Measurements from ENCODE around the gene ARHGAP22. TPM values are rescaled to one million over a fixed set of nuclear protein-coding genes. Genes with fewer than 3 reads are reported as not detected.

Gene ARHGAP22
- total and polyA plus RNA-seq, 11 donors, result 1.1 to 9.5 (median 2.8) TPM

- TF ChIP-seq POLR2A (IDR thresholded peaks at IDR 0.05), result no peak
- no peak for TF ChIP-seq CTCF (IDR thresholded peaks at IDR 0.05)
- intact Hi-C loops (cut with DNase I), result no loop called here
- H3K36me3 ChIP-seq, result no peaks in the 10 kb centered on the region
- H3K27ac ChIP-seq, result no peak overlapping the region
- no peak overlapping the region for H3K4me3 ChIP-seq
- ATAC-seq (no peak), DNase-seq (no peak)
- WGBS, 4 donors, result 77 to 81% (median 79%) methylated on average over 4 of the region's 4 CpGs
- H3K4me1 ChIP-seq, result no peaks in the 10 kb centered on the region
- no peaks in the 10 kb centered on the region for H3K9me3 ChIP-seq
- no peaks in the 10 kb centered on the region for H3K27me3 ChIP-seq
Observed at GRCh38 chr10:48568131-48568530, 36.7 kb downstream of the ARHGAP22 start.

- Histone ChIP-seq H3K27me3 (no peaks in the 10 kb centered on the region), H3K27ac (no peak overlapping the region), H3K9me3 (no peaks in the 10 kb centered on the region), H3K36me3 (no peaks in the 10 kb centered on the region), H3K4me3 (no peak overlapping the region), H3K4me1 (no peaks in the 10 kb centered on the region)
- no peak for DNase-seq
- ATAC-seq, result no peak
- TF ChIP-seq POLR2A (IDR thresholded peaks at IDR 0.05), result no peak
- TF ChIP-seq CTCF (IDR thresholded peaks at IDR 0.05), result no peak
- WGBS, 4 donors, result 86 to 100% (median 89%) methylated on average over 1 to 3 of the region's 3 CpGs
- intact Hi-C loops (cut with DNase I), result no loop called here
Observed at GRCh38 chr10:48567346-48567745, 37.5 kb downstream of the ARHGAP22 start.

GRCh38 chr10:48564466-48565160, 40.3 kb downstream of the ARHGAP22 start:
- H3K27ac ChIP-seq, result no peak overlapping the region
- H3K4me1 ChIP-seq, result no peaks in the 10 kb centered on the region
- intact Hi-C loops (cut with DNase I), result no loop called here
- no peak for TF ChIP-seq POLR2A (IDR thresholded peaks at IDR 0.05)
- TF ChIP-seq CTCF (IDR thresholded peaks at IDR 0.05), result no peak
- WGBS, 4 donors, result 62 to 65% (median 64%) methylated on average over 9 of the region's 9 CpGs
- no peaks in the 10 kb centered on the region for H3K9me3 ChIP-seq
- no peak for ATAC-seq
- H3K27me3 ChIP-seq, result no peaks in the 10 kb centered on the region
- no peaks in the 10 kb centered on the region for H3K36me3 ChIP-seq
- DNase-seq, result no peak
- no peak overlapping the region for H3K4me3 ChIP-seq

- H3K9me3 ChIP-seq, result no peaks in the 10 kb centered on the region
- TF ChIP-seq POLR2A (IDR thresholded peaks at IDR 0.05), result no peak
- no peak for TF ChIP-seq CTCF (IDR thresholded peaks at IDR 0.05)
- H3K4me1 ChIP-seq, result peaks cover 0 to 12% (median 0%) of the 10 kb centered on the region in 12 donors
- WGBS, 4 donors, result 75 to 85% (median 77%) methylated on average over 5 of the region's 5 CpGs
- ATAC-seq, result no peak
- no peak overlapping the region for H3K27ac ChIP-seq
- H3K4me3 ChIP-seq, result no peak overlapping the region
- intact Hi-C loops (cut with DNase I), result loop anchor here in 4 of 10 donors (5.0 to 10.0 kb wide), 4 partner anchors 180 to 607 kb away; no protein-coding TSS in a partner anchor
- H3K27me3 ChIP-seq, result no peaks in the 10 kb centered on the region
- no peak for DNase-seq
- peaks cover 0 to 8% (median 0%) of the 10 kb centered on the region in 9 donors for H3K36me3 ChIP-seq
Observed at GRCh38 chr10:48557511-48558123, 47.3 kb downstream of the ARHGAP22 start.

All from heart left ventricle (tissue), 16 donors.